ENCODE results near the gene GPX5.

DNA sequence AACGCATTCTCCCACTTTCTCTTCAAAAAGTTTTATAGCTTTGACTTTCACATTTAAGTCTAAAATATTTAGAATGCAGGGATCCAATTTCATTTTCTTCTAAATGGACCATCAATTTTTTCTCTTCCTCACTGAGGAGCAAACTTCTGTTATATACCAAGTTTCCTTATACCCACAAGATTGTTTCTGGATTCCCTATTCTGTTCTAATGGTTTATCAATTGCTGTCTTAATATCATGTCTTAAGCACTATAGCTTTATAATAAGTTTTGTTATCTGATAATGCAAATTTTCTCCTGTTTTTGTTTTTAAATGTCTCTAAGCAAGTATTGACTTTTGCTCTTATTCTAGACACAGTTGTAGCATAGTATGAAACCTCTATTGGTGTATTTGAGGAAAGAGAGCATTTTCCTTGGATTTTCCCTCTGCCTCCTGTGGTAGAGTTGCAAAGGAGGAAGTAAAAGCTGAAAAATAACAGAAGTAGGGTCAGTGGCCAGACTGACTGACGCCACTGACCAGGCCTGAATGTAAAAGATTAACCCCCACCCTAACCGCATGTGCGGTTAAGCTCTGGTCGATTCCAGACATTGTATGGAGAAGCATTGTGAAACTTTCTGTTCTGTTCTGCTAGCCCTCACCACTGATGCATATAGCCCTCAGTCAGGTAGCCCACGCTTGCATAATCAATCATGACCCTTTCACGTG is 40.3 kb downstream of the GPX5 start:
- TF ChIP-seq, protein P1, sequence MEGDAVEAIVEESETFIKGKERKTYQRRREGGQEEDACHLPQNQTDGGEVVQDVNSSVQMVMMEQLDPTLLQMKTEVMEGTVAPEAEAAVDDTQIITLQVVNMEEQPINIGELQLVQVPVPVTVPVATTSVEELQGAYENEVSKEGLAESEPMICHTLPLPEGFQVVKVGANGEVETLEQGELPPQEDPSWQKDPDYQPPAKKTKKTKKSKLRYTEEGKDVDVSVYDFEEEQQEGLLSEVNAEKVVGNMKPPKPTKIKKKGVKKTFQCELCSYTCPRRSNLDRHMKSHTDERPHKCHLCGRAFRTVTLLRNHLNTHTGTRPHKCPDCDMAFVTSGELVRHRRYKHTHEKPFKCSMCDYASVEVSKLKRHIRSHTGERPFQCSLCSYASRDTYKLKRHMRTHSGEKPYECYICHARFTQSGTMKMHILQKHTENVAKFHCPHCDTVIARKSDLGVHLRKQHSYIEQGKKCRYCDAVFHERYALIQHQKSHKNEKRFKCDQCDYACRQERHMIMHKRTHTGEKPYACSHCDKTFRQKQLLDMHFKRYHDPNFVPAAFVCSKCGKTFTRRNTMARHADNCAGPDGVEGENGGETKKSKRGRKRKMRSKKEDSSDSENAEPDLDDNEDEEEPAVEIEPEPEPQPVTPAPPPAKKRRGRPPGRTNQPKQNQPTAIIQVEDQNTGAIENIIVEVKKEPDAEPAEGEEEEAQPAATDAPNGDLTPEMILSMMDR (IDR thresholded peaks at IDR 0.05) = no peak
- no peak for TF ChIP-seq POLR2A (IDR thresholded peaks at IDR 0.05)
